IMR-90 (cell line): ENCODE data around the gene SPACA6. TPM values are rescaled to one million over a fixed set of nuclear protein-coding genes. Genes with fewer than 3 reads are reported as not detected.

Experiments used
- ELK1 ChIP-seq: fragments of 150-350 bp; IDR thresholded peaks from 2 replicates; pipeline ENCODE4 v1.6.1; 2016; ENCODE audit warnings: low read depth, mild to moderate bottlenecking, low read length, moderate library complexity, borderline replicate concordance
- polyA plus RNA-seq, 3 experiments: library from polyadenylated mRNA; depleted of rRNA; stranded (reverse); fragments of >200 nt; gene quantifications; 2 replicates each; pipeline ENCODE4 v1.2.3, GENCODE V29; 2012; ENCODE audit warnings: low replicate concordance in 1 of 3
- total RNA-seq: library from RNA; depleted of rRNA; stranded (reverse); fragments of >200 nt; gene quantifications from 2 replicates; pipeline ENCODE4 v1.2.3, GENCODE V29; 2012

Gene SPACA6
- total and polyA plus RNA-seq, 2 of the 4 experiments (the other 2 are of a cell fraction), result 1.3 to 13.6 TPM

GRCh38 chr19:51702825-51703574 is 9.9 kb downstream of the SPACA6 start (continued):
- TF ChIP-seq ELK1, result no peak
